ENCODE measurements around the gene TMEM209.

GRCh38 chr7:130134106-130134636, 71.0 kb downstream of the TMEM209 start:
- TF ChIP-seq CTCF (IDR thresholded peaks at IDR 0.05) (no peak), USF2 (CRISPR knock-in tag; IDR thresholded peaks at IDR 0.05) (no peak), SP1 (CRISPR knock-in tag; conservative IDR thresholded peaks at IDR 0.05) (no peak), NFYB (CRISPR knock-in tag; conservative IDR thresholded peaks at IDR 0.05; ENCODE audit: low read depth) (no peak), ATF3 (CRISPR knock-in tag; conservative IDR thresholded peaks at IDR 0.05) (no peak), MYBL2 (CRISPR knock-in tag; IDR thresholded peaks at IDR 0.05) (no peak), JUN (CRISPR knock-in tag; IDR thresholded peaks at IDR 0.05) (no peak), ESRRA (CRISPR knock-in tag; IDR thresholded peaks at IDR 0.05; ENCODE audit: borderline replicate concordance) (no peak)
- TF ChIP-seq, protein P1, sequence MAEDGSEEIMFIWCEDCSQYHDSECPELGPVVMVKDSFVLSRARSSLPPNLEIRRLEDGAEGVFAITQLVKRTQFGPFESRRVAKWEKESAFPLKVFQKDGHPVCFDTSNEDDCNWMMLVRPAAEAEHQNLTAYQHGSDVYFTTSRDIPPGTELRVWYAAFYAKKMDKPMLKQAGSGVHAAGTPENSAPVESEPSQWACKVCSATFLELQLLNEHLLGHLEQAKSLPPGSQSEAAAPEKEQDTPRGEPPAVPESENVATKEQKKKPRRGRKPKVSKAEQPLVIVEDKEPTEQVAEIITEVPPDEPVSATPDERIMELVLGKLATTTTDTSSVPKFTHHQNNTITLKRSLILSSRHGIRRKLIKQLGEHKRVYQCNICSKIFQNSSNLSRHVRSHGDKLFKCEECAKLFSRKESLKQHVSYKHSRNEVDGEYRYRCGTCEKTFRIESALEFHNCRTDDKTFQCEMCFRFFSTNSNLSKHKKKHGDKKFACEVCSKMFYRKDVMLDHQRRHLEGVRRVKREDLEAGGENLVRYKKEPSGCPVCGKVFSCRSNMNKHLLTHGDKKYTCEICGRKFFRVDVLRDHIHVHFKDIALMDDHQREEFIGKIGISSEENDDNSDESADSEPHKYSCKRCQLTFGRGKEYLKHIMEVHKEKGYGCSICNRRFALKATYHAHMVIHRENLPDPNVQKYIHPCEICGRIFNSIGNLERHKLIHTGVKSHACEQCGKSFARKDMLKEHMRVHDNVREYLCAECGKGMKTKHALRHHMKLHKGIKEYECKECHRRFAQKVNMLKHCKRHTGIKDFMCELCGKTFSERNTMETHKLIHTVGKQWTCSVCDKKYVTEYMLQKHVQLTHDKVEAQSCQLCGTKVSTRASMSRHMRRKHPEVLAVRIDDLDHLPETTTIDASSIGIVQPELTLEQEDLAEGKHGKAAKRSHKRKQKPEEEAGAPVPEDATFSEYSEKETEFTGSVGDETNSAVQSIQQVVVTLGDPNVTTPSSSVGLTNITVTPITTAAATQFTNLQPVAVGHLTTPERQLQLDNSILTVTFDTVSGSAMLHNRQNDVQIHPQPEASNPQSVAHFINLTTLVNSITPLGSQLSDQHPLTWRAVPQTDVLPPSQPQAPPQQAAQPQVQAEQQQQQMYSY (CRISPR knock-in tag; IDR thresholded peaks at IDR 0.05): no peak
- TF ChIP-seq, protein P2, sequence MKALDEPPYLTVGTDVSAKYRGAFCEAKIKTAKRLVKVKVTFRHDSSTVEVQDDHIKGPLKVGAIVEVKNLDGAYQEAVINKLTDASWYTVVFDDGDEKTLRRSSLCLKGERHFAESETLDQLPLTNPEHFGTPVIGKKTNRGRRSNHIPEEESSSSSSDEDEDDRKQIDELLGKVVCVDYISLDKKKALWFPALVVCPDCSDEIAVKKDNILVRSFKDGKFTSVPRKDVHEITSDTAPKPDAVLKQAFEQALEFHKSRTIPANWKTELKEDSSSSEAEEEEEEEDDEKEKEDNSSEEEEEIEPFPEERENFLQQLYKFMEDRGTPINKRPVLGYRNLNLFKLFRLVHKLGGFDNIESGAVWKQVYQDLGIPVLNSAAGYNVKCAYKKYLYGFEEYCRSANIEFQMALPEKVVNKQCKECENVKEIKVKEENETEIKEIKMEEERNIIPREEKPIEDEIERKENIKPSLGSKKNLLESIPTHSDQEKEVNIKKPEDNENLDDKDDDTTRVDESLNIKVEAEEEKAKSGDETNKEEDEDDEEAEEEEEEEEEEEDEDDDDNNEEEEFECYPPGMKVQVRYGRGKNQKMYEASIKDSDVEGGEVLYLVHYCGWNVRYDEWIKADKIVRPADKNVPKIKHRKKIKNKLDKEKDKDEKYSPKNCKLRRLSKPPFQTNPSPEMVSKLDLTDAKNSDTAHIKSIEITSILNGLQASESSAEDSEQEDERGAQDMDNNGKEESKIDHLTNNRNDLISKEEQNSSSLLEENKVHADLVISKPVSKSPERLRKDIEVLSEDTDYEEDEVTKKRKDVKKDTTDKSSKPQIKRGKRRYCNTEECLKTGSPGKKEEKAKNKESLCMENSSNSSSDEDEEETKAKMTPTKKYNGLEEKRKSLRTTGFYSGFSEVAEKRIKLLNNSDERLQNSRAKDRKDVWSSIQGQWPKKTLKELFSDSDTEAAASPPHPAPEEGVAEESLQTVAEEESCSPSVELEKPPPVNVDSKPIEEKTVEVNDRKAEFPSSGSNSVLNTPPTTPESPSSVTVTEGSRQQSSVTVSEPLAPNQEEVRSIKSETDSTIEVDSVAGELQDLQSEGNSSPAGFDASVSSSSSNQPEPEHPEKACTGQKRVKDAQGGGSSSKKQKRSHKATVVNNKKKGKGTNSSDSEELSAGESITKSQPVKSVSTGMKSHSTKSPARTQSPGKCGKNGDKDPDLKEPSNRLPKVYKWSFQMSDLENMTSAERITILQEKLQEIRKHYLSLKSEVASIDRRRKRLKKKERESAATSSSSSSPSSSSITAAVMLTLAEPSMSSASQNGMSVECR (CRISPR knock-in tag; IDR thresholded peaks at IDR 0.05; ENCODE audit: borderline replicate concordance): no peak
- TF ChIP-seq, protein P3, sequence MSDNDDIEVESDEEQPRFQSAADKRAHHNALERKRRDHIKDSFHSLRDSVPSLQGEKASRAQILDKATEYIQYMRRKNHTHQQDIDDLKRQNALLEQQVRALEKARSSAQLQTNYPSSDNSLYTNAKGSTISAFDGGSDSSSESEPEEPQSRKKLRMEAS (CRISPR knock-in tag; IDR thresholded peaks at IDR 0.05): no peak
- TF ChIP-seq, protein P4, sequence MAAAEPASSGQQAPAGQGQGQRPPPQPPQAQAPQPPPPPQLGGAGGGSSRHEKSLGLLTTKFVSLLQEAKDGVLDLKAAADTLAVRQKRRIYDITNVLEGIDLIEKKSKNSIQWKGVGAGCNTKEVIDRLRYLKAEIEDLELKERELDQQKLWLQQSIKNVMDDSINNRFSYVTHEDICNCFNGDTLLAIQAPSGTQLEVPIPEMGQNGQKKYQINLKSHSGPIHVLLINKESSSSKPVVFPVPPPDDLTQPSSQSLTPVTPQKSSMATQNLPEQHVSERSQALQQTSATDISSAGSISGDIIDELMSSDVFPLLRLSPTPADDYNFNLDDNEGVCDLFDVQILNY (CRISPR knock-in tag; IDR thresholded peaks at IDR 0.05): no peak
